PC-3 (cell line): ENCODE measurements around the gene GPR107. TPM values are rescaled to one million over a fixed set of nuclear protein-coding genes. Genes with fewer than 3 reads are reported as not detected.
A peak's percentile ranks its signal among the peaks of the same experiment; 100 is the strongest.

Experiments used
- ATAC-seq: fragments of 200-7000 bp; cut with Tn5 transposase; 2 replicates; pipeline ENCODE4 v1.9.1; 2020; ENCODE audit warnings: mild to moderate bottlenecking, moderate library complexity
- BruUV-seq: library from RNA; stranded (reverse); fragments of 400-500 nt; replicated peaks from 2 replicates; lab custom pipeline; 2021; lab: Mats Ljungman, UMichigan
- CTCF ChIA-PET: fragments of 300-600 bp; sonication (Branson Sonifier 250); formaldehyde crosslinking; loops from one replicate; lab custom pipeline; 2022; ENCODE audit warnings: antibody characterized with exemption; lab: Charles Lee
- POLR2A ChIA-PET: fragments of 300-600 bp; sonication (Branson Sonifier 250); formaldehyde crosslinking; loops from one replicate; lab custom pipeline; 2022; ENCODE audit warnings: antibody characterized with exemption; ENCODE audit not compliant: unreplicated experiment; lab: Charles Lee
- DNase-seq: peaks from one replicate; pipeline ENCODE4 v3.0.0-alpha.2; 2015
- H2AFZ ChIP-seq: fragments of 300-600 bp; sonication (generic); 2 replicates; pipeline ENCODE4 v1.6.0; 2016; ENCODE audit warnings: antibody characterized with exemption, low read length
- H3F3A ChIP-seq: fragments of 300-600 bp; sonication (generic); one replicate; pipeline ENCODE4 v1.6.0; 2017; ENCODE audit warnings: antibody characterized with exemption, low read length, control low read depth, mild to moderate bottlenecking; ENCODE audit not compliant: unreplicated experiment
- H3K27ac ChIP-seq: fragments of 300-600 bp; sonication (generic); 2 replicates; pipeline ENCODE4 v1.5.1; 2016; ENCODE audit warnings: mild to moderate bottlenecking, low read length
- H3K27me3 ChIP-seq: fragments of 300-600 bp; sonication (generic); 2 replicates; pipeline ENCODE4 v1.6.1; 2016; ENCODE audit warnings: low read length, mixed read lengths
- H3K36me3 ChIP-seq: fragments of 300-600 bp; sonication (generic); 2 replicates; pipeline ENCODE4 v1.6.1; 2016; ENCODE audit warnings: low read depth, mixed run types, low read length, mixed read lengths
- H3K4me1 ChIP-seq: fragments of 300-600 bp; sonication (generic); 2 replicates; pipeline ENCODE4 v1.5.1; 2016; ENCODE audit warnings: low read length; ENCODE audit not compliant: insufficient read depth
- H3K4me2 ChIP-seq: fragments of 300-600 bp; sonication (generic); 2 replicates; pipeline ENCODE4 v1.6.0; 2016; ENCODE audit warnings: low read length
- H3K4me3 ChIP-seq: fragments of 300-600 bp; sonication (generic); 2 replicates; pipeline ENCODE4 v1.5.1; 2016; ENCODE audit warnings: mild to moderate bottlenecking, low read length, mixed read lengths
- H3K79me2 ChIP-seq: fragments of 300-600 bp; sonication (generic); 2 replicates; pipeline ENCODE4 v1.6.1; 2017; ENCODE audit warnings: low read length, mixed read lengths
- H3K9ac ChIP-seq: fragments of 300-600 bp; sonication (generic); 2 replicates; pipeline ENCODE4 v1.6.0; 2016; ENCODE audit warnings: mild to moderate bottlenecking, low read length
- H3K9me2 ChIP-seq: fragments of 300-600 bp; sonication (generic); replicated peaks from 2 replicates; pipeline ENCODE4 v1.6.1; 2016; ENCODE audit warnings: mixed run types, low read length, mixed read lengths
- H3K9me3 ChIP-seq: fragments of 300-600 bp; sonication (generic); 2 replicates; pipeline ENCODE4 v1.6.1; 2016; ENCODE audit warnings: low read length, mixed read lengths
- H4K20me1 ChIP-seq: fragments of 300-600 bp; sonication (generic); 2 replicates; pipeline ENCODE4 v1.6.1; 2016; ENCODE audit warnings: low read length, mixed read lengths
- CTCF ChIP-seq: fragments of 300-600 bp; sonication (generic); conservative IDR thresholded peaks from 2 replicates; pipeline ENCODE4 v1.5.1; 2017; ENCODE audit warnings: antibody characterized with exemption, low read depth, mild to moderate bottlenecking, low read length
- EZH2 ChIP-seq: fragments of 300-600 bp; sonication (generic); IDR thresholded peaks from one replicate; pipeline ENCODE4 v1.6.1; 2017; ENCODE audit warnings: antibody characterized with exemption, mild to moderate bottlenecking, low read length; ENCODE audit not compliant: unreplicated experiment
- EZH2phosphoT487 ChIP-seq: fragments of 300-600 bp; sonication (generic); IDR thresholded peaks from 2 replicates; pipeline ENCODE4 v1.6.1; 2018; ENCODE audit warnings: mild to moderate bottlenecking, antibody characterized with exemption, low read length, borderline replicate concordance
- intact Hi-C: fragments of 100-400 bp; cut with micrococcal nuclease; formaldehyde crosslinking; loops from 2 replicates; pipeline ENCODE4 v1.9.0; 2023
- total RNA-seq: library from RNA; depleted of rRNA; stranded (reverse); fragments of >200 nt; gene quantifications from 2 replicates; pipeline ENCODE4 v1.2.3, GENCODE V29; 2014

The GPR107 gene
- total RNA-seq, 1 experiment from 2014 or later: 11.4 TPM

- Histone ChIP-seq H3K9ac (peak within 1 kb of the TSS; percentile 47), H3K27ac (no peak within 1 kb of the TSS), H3K4me1 (0 out of 2 replicates have a peak, but pooled peaks cover 4% of the 10 kb centered on the region), H3K4me2 (peak within 1 kb of the TSS; percentile 92), H3K9me3 (no peaks in the 10 kb centered on the region), H3K9me2 (no peaks in the 10 kb centered on the region), H3K36me3 (no peaks in the 10 kb centered on the region), H3K27me3 (no peaks in the 10 kb centered on the region), H4K20me1 (no peaks in the 10 kb centered on the region), H3K79me2 (peaks cover 43% of the 10 kb centered on the region), H3F3A (no peaks in the 10 kb centered on the region), H2AFZ (peak within 1 kb of the TSS; percentile 88), H3K4me3 (peak within 1 kb of the TSS; percentile 75)
- DNase-seq (peak; percentile 38), ATAC-seq (peak; percentile 74)
- no TSS peak for BruUV-seq
- ChIA-PET CTCF (no interaction called here), POLR2A (no interaction called here)
- TF ChIP-seq EZH2phosphoT487: no peak
- TF ChIP-seq CTCF: no peak
- no peak for TF ChIP-seq EZH2
- intact Hi-C loops: no loop called here
Measured at GRCh38 chr9:130172161-130172857, 118.6 kb downstream of the GPR107 start, which contains the start of gene NCS1. Gene NCS1 (plus strand): TSS chr9:130172404. CDS start chr9:130172664, 260 bp downstream.

- no TSS peak for BruUV-seq
- H3K9ac ChIP-seq: peak overlapping the region; percentile 47
- H3K9me2 ChIP-seq: no peaks in the 10 kb centered on the region
- no peak for TF ChIP-seq EZH2
- no peak for TF ChIP-seq EZH2phosphoT487
- no peak for TF ChIP-seq CTCF
- no peaks in the 10 kb centered on the region for H3K36me3 ChIP-seq
- H3K4me1 ChIP-seq: 0 out of 2 replicates have a peak, but pooled peaks cover 4% of the 10 kb centered on the region
- H3K9me3 ChIP-seq: no peaks in the 10 kb centered on the region
- no peaks in the 10 kb centered on the region for H3K27me3 ChIP-seq
- no peak overlapping the region for H3K27ac ChIP-seq
- ChIA-PET CTCF (no interaction called here), POLR2A (no interaction called here)
- DNase-seq (no peak), ATAC-seq (peak; percentile 18; the same call in 1 of the 2 replicates)
- no peaks in the 10 kb centered on the region for H3F3A ChIP-seq
- H3K4me2 ChIP-seq: peak overlapping the region; percentile 91
- H4K20me1 ChIP-seq: no peaks in the 10 kb centered on the region
- peaks cover 43% of the 10 kb centered on the region for H3K79me2 ChIP-seq
- peak overlapping the region; percentile 67 for H2AFZ ChIP-seq
- intact Hi-C loops: no loop called here
- peak overlapping the region; percentile 75 for H3K4me3 ChIP-seq
Measured at GRCh38 chr9:130172858-130173665, 119.4 kb downstream of the GPR107 start.
